Measurements from ENCODE around the gene PIGA.

DNA sequence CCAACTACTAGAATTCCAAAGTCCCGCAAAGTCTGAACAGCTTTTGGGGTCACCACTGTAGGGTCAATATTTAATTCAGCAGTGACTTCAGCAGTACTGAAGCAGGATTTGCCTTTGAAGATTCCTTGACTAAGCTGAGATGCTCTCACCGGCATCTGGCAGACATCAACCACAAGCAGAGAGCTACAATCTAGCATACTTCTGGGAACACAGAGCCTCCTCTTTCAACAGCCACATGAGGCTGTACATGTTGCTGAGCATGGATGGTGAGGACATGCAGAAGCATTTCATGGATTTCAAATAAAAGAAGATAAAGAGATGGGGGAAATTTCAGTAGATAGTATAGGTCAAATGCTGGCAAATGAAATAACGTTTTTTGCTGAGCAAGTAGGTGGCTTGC is 13.3 kb downstream of the PIGA start:
- TF ChIP-seq, protein P1, sequence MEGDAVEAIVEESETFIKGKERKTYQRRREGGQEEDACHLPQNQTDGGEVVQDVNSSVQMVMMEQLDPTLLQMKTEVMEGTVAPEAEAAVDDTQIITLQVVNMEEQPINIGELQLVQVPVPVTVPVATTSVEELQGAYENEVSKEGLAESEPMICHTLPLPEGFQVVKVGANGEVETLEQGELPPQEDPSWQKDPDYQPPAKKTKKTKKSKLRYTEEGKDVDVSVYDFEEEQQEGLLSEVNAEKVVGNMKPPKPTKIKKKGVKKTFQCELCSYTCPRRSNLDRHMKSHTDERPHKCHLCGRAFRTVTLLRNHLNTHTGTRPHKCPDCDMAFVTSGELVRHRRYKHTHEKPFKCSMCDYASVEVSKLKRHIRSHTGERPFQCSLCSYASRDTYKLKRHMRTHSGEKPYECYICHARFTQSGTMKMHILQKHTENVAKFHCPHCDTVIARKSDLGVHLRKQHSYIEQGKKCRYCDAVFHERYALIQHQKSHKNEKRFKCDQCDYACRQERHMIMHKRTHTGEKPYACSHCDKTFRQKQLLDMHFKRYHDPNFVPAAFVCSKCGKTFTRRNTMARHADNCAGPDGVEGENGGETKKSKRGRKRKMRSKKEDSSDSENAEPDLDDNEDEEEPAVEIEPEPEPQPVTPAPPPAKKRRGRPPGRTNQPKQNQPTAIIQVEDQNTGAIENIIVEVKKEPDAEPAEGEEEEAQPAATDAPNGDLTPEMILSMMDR (IDR thresholded peaks at IDR 0.05) = no peak
- TF ChIP-seq, protein P2, sequence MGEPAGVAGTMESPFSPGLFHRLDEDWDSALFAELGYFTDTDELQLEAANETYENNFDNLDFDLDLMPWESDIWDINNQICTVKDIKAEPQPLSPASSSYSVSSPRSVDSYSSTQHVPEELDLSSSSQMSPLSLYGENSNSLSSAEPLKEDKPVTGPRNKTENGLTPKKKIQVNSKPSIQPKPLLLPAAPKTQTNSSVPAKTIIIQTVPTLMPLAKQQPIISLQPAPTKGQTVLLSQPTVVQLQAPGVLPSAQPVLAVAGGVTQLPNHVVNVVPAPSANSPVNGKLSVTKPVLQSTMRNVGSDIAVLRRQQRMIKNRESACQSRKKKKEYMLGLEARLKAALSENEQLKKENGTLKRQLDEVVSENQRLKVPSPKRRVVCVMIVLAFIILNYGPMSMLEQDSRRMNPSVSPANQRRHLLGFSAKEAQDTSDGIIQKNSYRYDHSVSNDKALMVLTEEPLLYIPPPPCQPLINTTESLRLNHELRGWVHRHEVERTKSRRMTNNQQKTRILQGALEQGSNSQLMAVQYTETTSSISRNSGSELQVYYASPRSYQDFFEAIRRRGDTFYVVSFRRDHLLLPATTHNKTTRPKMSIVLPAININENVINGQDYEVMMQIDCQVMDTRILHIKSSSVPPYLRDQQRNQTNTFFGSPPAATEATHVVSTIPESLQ (CRISPR knock-in tag; IDR thresholded peaks at IDR 0.05) = no peak
- TF ChIP-seq, protein P3, sequence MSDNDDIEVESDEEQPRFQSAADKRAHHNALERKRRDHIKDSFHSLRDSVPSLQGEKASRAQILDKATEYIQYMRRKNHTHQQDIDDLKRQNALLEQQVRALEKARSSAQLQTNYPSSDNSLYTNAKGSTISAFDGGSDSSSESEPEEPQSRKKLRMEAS (CRISPR knock-in tag; IDR thresholded peaks at IDR 0.05) = no peak
- TF ChIP-seq ZNF121 (CRISPR knock-in tag; IDR thresholded peaks at IDR 0.05) (no peak), TCF7 (CRISPR knock-in tag; IDR thresholded peaks at IDR 0.05; ENCODE audit: low read depth) (no peak)
- TF ChIP-seq, protein P4, sequence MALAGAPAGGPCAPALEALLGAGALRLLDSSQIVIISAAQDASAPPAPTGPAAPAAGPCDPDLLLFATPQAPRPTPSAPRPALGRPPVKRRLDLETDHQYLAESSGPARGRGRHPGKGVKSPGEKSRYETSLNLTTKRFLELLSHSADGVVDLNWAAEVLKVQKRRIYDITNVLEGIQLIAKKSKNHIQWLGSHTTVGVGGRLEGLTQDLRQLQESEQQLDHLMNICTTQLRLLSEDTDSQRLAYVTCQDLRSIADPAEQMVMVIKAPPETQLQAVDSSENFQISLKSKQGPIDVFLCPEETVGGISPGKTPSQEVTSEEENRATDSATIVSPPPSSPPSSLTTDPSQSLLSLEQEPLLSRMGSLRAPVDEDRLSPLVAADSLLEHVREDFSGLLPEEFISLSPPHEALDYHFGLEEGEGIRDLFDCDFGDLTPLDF (CRISPR knock-in tag; IDR thresholded peaks at IDR 0.05) = no peak
- TF ChIP-seq, protein P5, sequence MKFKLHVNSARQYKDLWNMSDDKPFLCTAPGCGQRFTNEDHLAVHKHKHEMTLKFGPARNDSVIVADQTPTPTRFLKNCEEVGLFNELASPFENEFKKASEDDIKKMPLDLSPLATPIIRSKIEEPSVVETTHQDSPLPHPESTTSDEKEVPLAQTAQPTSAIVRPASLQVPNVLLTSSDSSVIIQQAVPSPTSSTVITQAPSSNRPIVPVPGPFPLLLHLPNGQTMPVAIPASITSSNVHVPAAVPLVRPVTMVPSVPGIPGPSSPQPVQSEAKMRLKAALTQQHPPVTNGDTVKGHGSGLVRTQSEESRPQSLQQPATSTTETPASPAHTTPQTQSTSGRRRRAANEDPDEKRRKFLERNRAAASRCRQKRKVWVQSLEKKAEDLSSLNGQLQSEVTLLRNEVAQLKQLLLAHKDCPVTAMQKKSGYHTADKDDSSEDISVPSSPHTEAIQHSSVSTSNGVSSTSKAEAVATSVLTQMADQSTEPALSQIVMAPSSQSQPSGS (CRISPR knock-in tag; IDR thresholded peaks at IDR 0.05; ENCODE audit: borderline replicate concordance, low read depth) = no peak
- TF ChIP-seq, protein P6, sequence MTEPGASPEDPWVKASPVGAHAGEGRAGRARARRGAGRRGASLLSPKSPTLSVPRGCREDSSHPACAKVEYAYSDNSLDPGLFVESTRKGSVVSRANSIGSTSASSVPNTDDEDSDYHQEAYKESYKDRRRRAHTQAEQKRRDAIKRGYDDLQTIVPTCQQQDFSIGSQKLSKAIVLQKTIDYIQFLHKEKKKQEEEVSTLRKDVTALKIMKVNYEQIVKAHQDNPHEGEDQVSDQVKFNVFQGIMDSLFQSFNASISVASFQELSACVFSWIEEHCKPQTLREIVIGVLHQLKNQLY (CRISPR knock-in tag; IDR thresholded peaks at IDR 0.05) = no peak

Data from WTC11 (cell line).